ENCODE measurements around the gene NCEH1.
"Not testable (repeated sequence)": the region's sequence is repeated elsewhere in the genome, so short reads cannot be mapped to it uniquely, and the experiment has no call there.

Gene NCEH1

DNA sequence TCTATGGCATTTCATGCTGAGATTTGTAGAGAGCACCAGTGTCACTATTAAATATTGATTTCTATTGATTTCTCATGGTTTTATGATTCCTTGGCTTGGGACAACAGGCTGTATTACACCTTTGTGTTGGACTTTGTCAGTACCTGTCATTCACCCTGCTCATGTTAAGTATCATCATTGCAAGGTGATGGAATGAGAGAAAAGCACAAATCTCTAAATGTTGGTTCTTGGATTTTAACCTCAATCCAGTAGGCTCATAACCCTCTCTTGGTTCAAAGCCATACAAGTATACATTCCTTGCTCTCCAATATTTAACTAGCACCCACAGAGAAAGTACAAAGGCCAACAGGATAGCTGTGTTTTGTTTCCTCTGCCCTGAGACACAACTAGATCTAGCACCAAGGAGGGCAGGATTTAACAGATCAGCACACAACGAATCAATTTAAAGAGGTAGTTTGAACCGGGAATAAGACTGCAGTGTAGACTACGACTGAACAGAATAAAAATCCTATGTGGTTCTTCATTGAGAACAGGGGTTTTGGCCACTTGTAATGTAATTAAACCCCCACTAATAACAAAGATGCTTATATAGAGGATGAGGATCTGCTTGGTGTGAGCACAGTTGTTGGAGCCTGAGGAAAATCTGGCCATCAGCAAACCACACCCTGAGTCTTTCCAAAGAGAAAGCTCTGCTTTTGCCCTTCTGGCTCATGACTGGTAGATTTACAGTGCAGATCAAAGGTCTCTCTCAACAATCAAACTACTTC, 109.6 kb downstream of the NCEH1 start:
- DNase-seq (ENCODE audit: low read depth): no peak
- TF ChIP-seq, protein P1, sequence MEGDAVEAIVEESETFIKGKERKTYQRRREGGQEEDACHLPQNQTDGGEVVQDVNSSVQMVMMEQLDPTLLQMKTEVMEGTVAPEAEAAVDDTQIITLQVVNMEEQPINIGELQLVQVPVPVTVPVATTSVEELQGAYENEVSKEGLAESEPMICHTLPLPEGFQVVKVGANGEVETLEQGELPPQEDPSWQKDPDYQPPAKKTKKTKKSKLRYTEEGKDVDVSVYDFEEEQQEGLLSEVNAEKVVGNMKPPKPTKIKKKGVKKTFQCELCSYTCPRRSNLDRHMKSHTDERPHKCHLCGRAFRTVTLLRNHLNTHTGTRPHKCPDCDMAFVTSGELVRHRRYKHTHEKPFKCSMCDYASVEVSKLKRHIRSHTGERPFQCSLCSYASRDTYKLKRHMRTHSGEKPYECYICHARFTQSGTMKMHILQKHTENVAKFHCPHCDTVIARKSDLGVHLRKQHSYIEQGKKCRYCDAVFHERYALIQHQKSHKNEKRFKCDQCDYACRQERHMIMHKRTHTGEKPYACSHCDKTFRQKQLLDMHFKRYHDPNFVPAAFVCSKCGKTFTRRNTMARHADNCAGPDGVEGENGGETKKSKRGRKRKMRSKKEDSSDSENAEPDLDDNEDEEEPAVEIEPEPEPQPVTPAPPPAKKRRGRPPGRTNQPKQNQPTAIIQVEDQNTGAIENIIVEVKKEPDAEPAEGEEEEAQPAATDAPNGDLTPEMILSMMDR (IDR thresholded peaks at IDR 0.05; ENCODE audit: control insufficient read depth, insufficient read depth, low read depth, low read length, missing control alignments): no peak
- no peak overlapping the region for H3K4me3 ChIP-seq (ENCODE audit: control insufficient read depth, low read depth, low read length)

DNA sequence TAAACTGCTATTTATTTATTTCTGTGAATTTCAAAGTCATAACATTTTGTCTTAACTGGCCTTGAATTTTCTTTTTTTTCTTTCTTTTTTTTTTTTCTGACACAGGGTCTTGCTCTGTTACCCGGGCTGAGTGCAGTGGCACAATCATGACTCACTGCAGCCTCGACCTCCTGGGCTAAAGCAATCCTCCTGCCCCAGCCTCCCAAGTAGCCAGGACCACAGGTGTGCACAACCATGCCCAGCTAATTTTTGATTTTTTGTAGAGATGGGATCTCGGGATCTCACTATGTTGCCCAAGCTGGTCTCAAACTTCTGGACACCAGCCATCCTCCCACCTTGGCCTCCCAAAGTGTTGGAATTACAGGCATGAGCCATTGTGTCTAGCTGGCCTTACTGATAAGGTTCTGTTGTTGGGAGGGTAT, 110.2 kb downstream of the NCEH1 start:
- TF ChIP-seq, protein P1 (IDR thresholded peaks at IDR 0.05; ENCODE audit: control insufficient read depth, insufficient read depth, low read depth, low read length, missing control alignments): no peak
- no peak for DNase-seq (ENCODE audit: low read depth)
- no peak overlapping the region for H3K4me3 ChIP-seq (ENCODE audit: control insufficient read depth, low read depth, low read length)

DNA sequence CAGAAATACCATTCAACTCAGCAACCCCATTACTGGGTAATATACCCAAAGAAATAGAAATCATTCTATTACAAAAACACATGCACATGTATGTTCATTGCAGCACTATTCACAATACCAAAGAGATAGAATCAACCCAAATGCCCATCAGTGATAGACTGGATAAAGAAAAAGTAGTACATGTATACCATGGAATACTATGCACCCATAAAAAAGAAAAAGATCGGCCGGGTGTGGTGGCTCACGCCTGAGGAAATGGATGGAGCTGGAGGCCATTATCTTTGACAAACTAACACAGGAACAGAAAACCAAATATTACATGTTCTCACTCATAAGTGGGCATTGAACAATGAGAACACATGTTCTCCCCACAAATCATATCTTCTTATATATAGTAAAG, 112.0 kb downstream of the NCEH1 start:
- no peak overlapping the region for H3K4me3 ChIP-seq (ENCODE audit: control insufficient read depth, low read depth, low read length)
- no peak for DNase-seq (ENCODE audit: low read depth)
- TF ChIP-seq, protein P1 (IDR thresholded peaks at IDR 0.05; ENCODE audit: control insufficient read depth, insufficient read depth, low read depth, low read length, missing control alignments): no peak

DNA sequence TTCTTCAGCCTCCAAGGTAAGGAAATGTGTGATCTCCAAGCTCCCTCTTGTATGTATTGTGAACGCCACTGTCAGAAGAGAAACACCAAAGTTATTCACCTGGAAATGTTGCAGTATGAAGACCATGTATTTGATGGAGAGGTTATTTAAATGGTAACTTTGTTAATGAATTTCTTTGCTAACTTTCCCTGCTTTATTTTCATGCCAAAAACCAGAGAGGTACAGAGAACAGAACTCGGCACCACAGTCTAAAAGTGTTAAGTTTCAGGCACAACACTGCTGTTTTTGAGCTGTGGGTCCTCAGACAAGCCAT, 114.5 kb downstream of the NCEH1 start:
- H3K4me3 ChIP-seq (ENCODE audit: control insufficient read depth, low read depth, low read length): no peak overlapping the region
- TF ChIP-seq, protein P1 (IDR thresholded peaks at IDR 0.05; ENCODE audit: control insufficient read depth, insufficient read depth, low read depth, low read length, missing control alignments): no peak
- DNase-seq (ENCODE audit: low read depth): no peak

DNA sequence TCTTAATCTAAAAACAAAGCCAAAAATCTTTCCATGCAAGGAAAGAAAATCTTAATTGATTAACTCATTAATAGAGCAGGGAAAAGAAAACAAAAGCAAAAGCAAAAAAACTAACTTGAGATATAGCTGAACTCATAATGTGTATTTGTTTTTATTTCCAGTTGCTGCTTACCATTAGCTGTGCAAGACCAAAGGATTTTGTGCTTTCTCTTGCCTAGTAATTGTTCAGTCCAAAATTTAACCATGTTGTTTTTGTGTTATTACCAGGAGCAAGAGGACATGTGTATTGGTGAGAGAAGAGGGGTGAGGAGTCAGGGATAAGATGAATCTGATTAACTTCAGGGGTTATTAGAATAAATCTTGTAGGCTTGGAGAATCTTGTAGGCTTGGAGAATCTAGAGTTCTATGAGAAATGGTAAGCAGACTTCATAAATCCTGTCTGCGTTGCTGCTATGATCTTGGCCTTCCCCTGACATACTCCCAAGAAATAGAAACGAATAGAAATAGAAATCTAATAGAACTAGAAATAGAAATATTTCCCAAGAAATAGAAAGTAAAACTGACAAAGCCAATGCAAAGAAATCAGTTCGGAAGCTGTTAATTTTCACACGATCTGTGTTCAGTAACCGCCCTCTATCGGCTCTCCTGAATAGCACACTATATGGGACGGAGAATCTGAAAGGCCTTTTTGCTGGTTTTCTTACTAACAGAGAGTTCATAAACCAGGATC, 115.0 kb downstream of the NCEH1 start:
- no peak overlapping the region for H3K4me3 ChIP-seq (ENCODE audit: control insufficient read depth, low read depth, low read length)
- DNase-seq (ENCODE audit: low read depth): peak; percentile 29
- TF ChIP-seq, protein P1 (IDR thresholded peaks at IDR 0.05; ENCODE audit: control insufficient read depth, insufficient read depth, low read depth, low read length, missing control alignments): peak; percentile 84

DNA sequence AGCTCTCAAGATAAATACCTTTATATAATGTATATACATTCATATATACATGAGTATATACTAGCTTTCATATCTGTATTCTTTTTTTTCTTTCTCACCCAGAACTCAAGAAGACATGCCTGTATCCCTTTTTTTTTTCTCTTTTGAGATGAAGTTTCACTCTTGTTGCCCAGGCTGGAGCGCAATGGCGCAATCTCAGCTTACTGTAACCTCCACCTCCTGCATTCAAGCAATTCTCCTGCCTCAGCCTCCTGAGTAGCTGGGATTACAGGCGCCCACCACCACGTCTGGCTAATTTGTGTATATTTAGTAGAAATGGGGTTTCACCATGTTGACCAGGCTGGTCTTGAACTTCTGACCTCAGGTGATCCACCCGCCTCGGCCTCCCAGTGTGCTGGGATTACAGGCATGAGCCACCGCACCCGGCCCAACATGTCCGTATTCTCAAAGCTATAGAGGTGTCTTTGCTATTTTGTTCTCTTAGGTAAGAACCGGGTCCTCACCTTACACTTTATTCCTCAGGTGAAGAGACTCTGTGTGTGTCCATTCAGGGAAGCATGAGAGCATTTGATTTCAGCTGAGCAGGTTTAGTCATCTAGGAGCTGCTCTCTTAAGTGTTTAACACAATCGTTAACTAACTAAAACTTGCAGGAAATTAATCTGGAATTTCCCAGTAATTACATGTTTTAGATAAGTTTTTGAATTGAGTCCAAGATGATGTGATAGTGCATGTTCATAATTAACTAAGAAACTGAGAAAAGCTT, 115.8 kb downstream of the NCEH1 start:
- not testable (repeated sequence) for H3K4me3 ChIP-seq (ENCODE audit: control insufficient read depth, low read depth, low read length); DNase-seq (ENCODE audit: low read depth)
